GM23248 (cell line): Measurements from ENCODE around the gene CCDC102A. TPM values are rescaled to one million over a fixed set of nuclear protein-coding genes. Genes with fewer than 3 reads are reported as not detected.
"Not testable (repeated sequence)": the region's sequence is repeated elsewhere in the genome, so short reads cannot be mapped to it uniquely, and the experiment has no call there.

Experiments used
- DNase-seq: peaks from one replicate; pipeline ENCODE4 v3.0.0-alpha.2; 2015
- H2AFZ ChIP-seq: fragments of 200-600 bp; sonication (generic); 2 replicates; pipeline ENCODE4 v1.6.1; 2016; ENCODE audit warnings: antibody characterized with exemption
- H3F3A ChIP-seq: fragments of 200-600 bp; sonication (generic); 2 replicates; pipeline ENCODE4 v1.6.1; 2016; ENCODE audit warnings: mild to moderate bottlenecking, antibody characterized with exemption, mixed run types; ENCODE audit not compliant: insufficient read depth
- H3K27ac ChIP-seq: fragments of 200-600 bp; sonication (generic); 2 replicates; pipeline ENCODE4 v1.5.1; 2016; ENCODE audit warnings: mild to moderate bottlenecking
- H3K27me3 ChIP-seq: fragments of 200-600 bp; sonication (generic); replicated peaks from 2 replicates; pipeline ENCODE4 v1.6.1; 2016; ENCODE audit warnings: mild to moderate bottlenecking; ENCODE audit not compliant: insufficient read depth
- H3K36me3 ChIP-seq: fragments of 200-600 bp; sonication (generic); 2 replicates; pipeline ENCODE4 v1.6.1; 2016; ENCODE audit warnings: low read depth, mild to moderate bottlenecking
- H3K4me1 ChIP-seq: fragments of 200-600 bp; sonication (generic); 2 replicates; pipeline ENCODE4 v1.6.1; 2016; ENCODE audit warnings: mild to moderate bottlenecking; ENCODE audit not compliant: insufficient read depth
- H3K4me2 ChIP-seq: fragments of 200-600 bp; sonication (generic); one replicate; pipeline ENCODE4 v1.6.1; 2016; ENCODE audit warnings: mild to moderate bottlenecking; ENCODE audit not compliant: unreplicated experiment
- H3K4me3 ChIP-seq: fragments of 200-600 bp; sonication (generic); 2 replicates; pipeline ENCODE4 v1.5.1; 2016; ENCODE audit warnings: mild to moderate bottlenecking
- H3K79me2 ChIP-seq: fragments of 200-600 bp; sonication (generic); 2 replicates; pipeline ENCODE4 v1.6.1; 2016; ENCODE audit warnings: mild to moderate bottlenecking; ENCODE audit not compliant: insufficient read depth
- H3K9ac ChIP-seq: fragments of 200-600 bp; sonication (generic); 2 replicates; pipeline ENCODE4 v1.6.1; 2016; ENCODE audit warnings: mild to moderate bottlenecking
- H3K9me2 ChIP-seq: fragments of 200-600 bp; sonication (generic); 2 replicates; pipeline ENCODE4 v1.6.1; 2016; ENCODE audit warnings: mixed run types, mild to moderate bottlenecking, moderate library complexity; ENCODE audit not compliant: insufficient read depth
- H3K9me3 ChIP-seq: fragments of 200-600 bp; sonication (generic); one replicate; pipeline ENCODE4 v1.6.1; 2017; ENCODE audit warnings: low read depth
- H4K20me1 ChIP-seq: fragments of 200-600 bp; sonication (generic); 2 replicates; pipeline ENCODE4 v1.6.0; 2016; ENCODE audit not compliant: insufficient read depth
- EZH2 ChIP-seq: fragments of 200-600 bp; sonication (generic); IDR thresholded peaks from 2 replicates; pipeline ENCODE4 v1.6.1; 2018; ENCODE audit warnings: antibody characterized with exemption, mild to moderate bottlenecking; ENCODE audit not compliant: insufficient read depth, poor library complexity, severe bottlenecking
- EZH2phosphoT487 ChIP-seq: fragments of 200-600 bp; sonication (generic); IDR thresholded peaks from 2 replicates; pipeline ENCODE4 v1.6.1; 2018; ENCODE audit warnings: antibody characterized with exemption, moderate library complexity, mild to moderate bottlenecking, low read depth; ENCODE audit not compliant: insufficient read depth
- WGBS, 2 experiments: methylation state at CpG; one replicate each; pipeline ENCODE4 v1.1.6; 2015 to 2017; ENCODE audit warnings: low lambda C conversion rate in 2 of 2, low coverage in 1 of 2; ENCODE audit errors: missing lambda C conversion rate in 2 of 2; 5-methylcytosine and 5-hydroxymethylcytosine counted together
- in situ Hi-C: fragments of 300-500 bp; cut with MboI; formaldehyde crosslinking; loops from 2 replicates; pipeline ENCODE4 v1.15.0; 2020
- polyA plus RNA-seq: library from polyadenylated mRNA; unstranded; fragments of >200 nt; fragmentation: Nextera tagmentation; extraction: Ambion mirVana; gene quantifications from 2 replicates; pipeline ENCODE4 v1.2.1, GENCODE V29; 2016
- total RNA-seq: library from RNA; depleted of rRNA; stranded (reverse); fragments of >200 nt; shearing (Covaris generic); gene quantifications from 2 replicates; pipeline ENCODE4 v1.2.3, GENCODE V29; 2014

The CCDC102A gene
- total and polyA plus RNA-seq, 2 experiments from 2014 or later, result 3.9 to 17.7 TPM

- Histone ChIP-seq H3F3A (no peaks in the 10 kb centered on the region), H3K9me3 (no peaks in the 10 kb centered on the region), H3K4me3 (no peak overlapping the region), H3K9me2 (no peaks in the 10 kb centered on the region), H3K4me2 (no peak overlapping the region), H4K20me1 (no peaks in the 10 kb centered on the region), H3K4me1 (no peaks in the 10 kb centered on the region), H3K36me3 (no peaks in the 10 kb centered on the region), H3K79me2 (no peaks in the 10 kb centered on the region), H3K27ac (no peak overlapping the region), H3K9ac (no peak overlapping the region), H2AFZ (no peak overlapping the region), H3K27me3 (peaks cover 35% of the 10 kb centered on the region)
- in situ Hi-C loops, result no loop called here
- 59 to 61% methylated on average over 8 of the region's 8 CpGs for WGBS, 2 experiments
- TF ChIP-seq EZH2 (no peak), EZH2phosphoT487 (no peak)
- no peak for DNase-seq
Observed at GRCh38 chr16:57556941-57557541, 20.7 kb upstream of the CCDC102A start.

GRCh38 chr16:57555831-57556230, 19.5 kb upstream of the CCDC102A start:
- no peak for TF ChIP-seq EZH2phosphoT487
- TF ChIP-seq EZH2, result no peak
- Histone ChIP-seq H3K36me3 (no peaks in the 10 kb centered on the region), H3K27ac (no peak overlapping the region), H4K20me1 (no peaks in the 10 kb centered on the region), H3K4me2 (no peak overlapping the region), H3K9me2 (no peaks in the 10 kb centered on the region), H3K9me3 (no peaks in the 10 kb centered on the region), H3K79me2 (no peaks in the 10 kb centered on the region), H3K4me1 (no peaks in the 10 kb centered on the region), H3F3A (no peaks in the 10 kb centered on the region), H3K27me3 (peaks cover 38% of the 10 kb centered on the region), H2AFZ (no peak overlapping the region), H3K4me3 (no peak overlapping the region), H3K9ac (no peak overlapping the region)
- WGBS, 2 experiments, result 60 to 70% methylated on average over 3 of the region's 3 CpGs
- DNase-seq, result no peak
- in situ Hi-C loops, result no loop called here

GRCh38 chr16:57551057-57551456, 14.7 kb upstream of the CCDC102A start:
- no peaks in the 10 kb centered on the region for H4K20me1 ChIP-seq
- no peaks in the 10 kb centered on the region for H3F3A ChIP-seq
- no peak overlapping the region for H3K4me2 ChIP-seq
- no peak overlapping the region for H3K27ac ChIP-seq
- H3K4me1 ChIP-seq, result no peaks in the 10 kb centered on the region
- no peaks in the 10 kb centered on the region for H3K36me3 ChIP-seq
- no peak for DNase-seq
- H3K9ac ChIP-seq, result no peak overlapping the region
- no peaks in the 10 kb centered on the region for H3K9me2 ChIP-seq
- H3K9me3 ChIP-seq, result no peaks in the 10 kb centered on the region
- peaks cover 20% of the 10 kb centered on the region; the same call in 1 of the 2 replicates for H3K27me3 ChIP-seq
- H2AFZ ChIP-seq, result no peak overlapping the region
- no peaks in the 10 kb centered on the region for H3K79me2 ChIP-seq
- in situ Hi-C loops, result no loop called here
- WGBS, 2 experiments, result 78 to 80% methylated on average over 3 of the region's 3 CpGs
- H3K4me3 ChIP-seq, result no peak overlapping the region
- no peak for TF ChIP-seq EZH2phosphoT487
- no peak for TF ChIP-seq EZH2

DNA sequence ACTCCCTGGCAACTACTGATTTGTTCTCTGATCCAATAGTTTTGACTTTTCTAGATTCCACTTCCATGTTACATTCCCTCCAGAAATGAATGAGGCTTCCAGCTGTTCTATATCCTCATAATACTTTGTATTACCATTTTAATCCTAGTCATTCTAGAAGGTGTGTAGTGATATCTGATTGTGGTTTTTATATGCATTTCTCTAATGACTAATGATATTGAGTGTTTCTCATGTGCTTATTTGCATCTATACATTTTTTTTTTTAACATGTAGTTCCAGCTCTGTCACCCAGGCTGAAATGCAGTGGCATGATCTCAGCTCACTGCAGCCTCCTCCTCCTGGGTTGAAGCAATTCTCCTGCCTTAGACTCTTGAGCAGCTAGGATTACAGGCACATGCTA, 13.4 kb upstream of the CCDC102A start:
- Histone ChIP-seq H3K9me3 (no peaks in the 10 kb centered on the region), H3K79me2 (no peaks in the 10 kb centered on the region), H3K27ac (no peak overlapping the region), H2AFZ (no peak overlapping the region), H3F3A (no peaks in the 10 kb centered on the region), H3K4me1 (no peaks in the 10 kb centered on the region), H3K36me3 (no peaks in the 10 kb centered on the region), H3K9ac (no peak overlapping the region), H3K9me2 (no peaks in the 10 kb centered on the region), H3K4me2 (no peak overlapping the region), H4K20me1 (no peaks in the 10 kb centered on the region), H3K27me3 (peaks cover 20% of the 10 kb centered on the region; the same call in 1 of the 2 replicates), H3K4me3 (no peak overlapping the region)
- in situ Hi-C loops, result no loop called here
- no peak for TF ChIP-seq EZH2phosphoT487
- TF ChIP-seq EZH2, result no peak
- DNase-seq, result no peak

- DNase-seq, result no peak
- in situ Hi-C loops, result no loop called here
- Histone ChIP-seq H3K36me3 (no peaks in the 10 kb centered on the region), H3K27me3 (peaks cover 20% of the 10 kb centered on the region; the same call in 1 of the 2 replicates), H3K9ac (no peak overlapping the region), H3K9me3 (no peaks in the 10 kb centered on the region), H2AFZ (no peak overlapping the region), H3K4me1 (no peaks in the 10 kb centered on the region), H3K27ac (no peak overlapping the region), H3K4me3 (no peak overlapping the region), H3K79me2 (no peaks in the 10 kb centered on the region), H3K9me2 (no peaks in the 10 kb centered on the region), H4K20me1 (no peaks in the 10 kb centered on the region), H3F3A (no peaks in the 10 kb centered on the region), H3K4me2 (no peak overlapping the region)
- WGBS, 2 experiments, result 75 to 81% methylated on average over 4 of the region's 4 CpGs
- TF ChIP-seq EZH2 (no peak), EZH2phosphoT487 (no peak)
Observed at GRCh38 chr16:57548408-57548807, 12.0 kb upstream of the CCDC102A start.

DNA sequence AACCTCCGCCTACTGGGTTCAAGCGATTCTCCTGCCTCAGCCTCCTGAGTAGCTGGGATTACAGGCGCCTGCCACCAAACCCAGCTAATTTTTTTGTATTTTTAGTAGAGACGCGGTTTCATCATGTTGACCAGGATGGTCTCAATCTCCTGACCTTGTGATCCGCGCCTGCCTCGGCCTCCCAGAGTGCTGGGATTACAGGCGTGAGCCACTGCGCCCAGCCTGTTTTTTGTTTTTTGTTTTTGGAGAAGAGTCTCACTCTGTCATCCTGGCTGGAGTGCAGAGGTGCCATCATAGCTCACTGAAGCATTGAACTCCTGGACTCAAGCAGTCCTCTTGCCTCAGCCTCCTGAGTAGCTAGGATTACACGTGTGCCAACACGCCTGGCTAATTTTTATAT, 11.2 kb upstream of the CCDC102A start:
- H2AFZ ChIP-seq, H3K4me3 ChIP-seq, H3K9me2 ChIP-seq, H3K79me2 ChIP-seq, in situ Hi-C loops, H3K36me3 ChIP-seq, H3K27ac ChIP-seq, H3K4me1 ChIP-seq, H3K9ac ChIP-seq, H4K20me1 ChIP-seq, H3K9me3 ChIP-seq, H3F3A ChIP-seq, DNase-seq, H3K4me2 ChIP-seq: not testable (repeated sequence)
- WGBS, 2 experiments, result 85 to 86% methylated on average over 12 of the region's 12 CpGs
- peaks cover 13% of the 10 kb centered on the region; the same call in 1 of the 2 replicates for H3K27me3 ChIP-seq
